Measurements from ENCODE around the gene ACTMAP. TPM values are rescaled to one million over a fixed set of nuclear protein-coding genes. Genes with fewer than 3 reads are reported as not detected.

Gene ACTMAP
- total and polyA plus RNA-seq, 4 donors: 5.3 to 27.7 (median 15.3) TPM

DNA sequence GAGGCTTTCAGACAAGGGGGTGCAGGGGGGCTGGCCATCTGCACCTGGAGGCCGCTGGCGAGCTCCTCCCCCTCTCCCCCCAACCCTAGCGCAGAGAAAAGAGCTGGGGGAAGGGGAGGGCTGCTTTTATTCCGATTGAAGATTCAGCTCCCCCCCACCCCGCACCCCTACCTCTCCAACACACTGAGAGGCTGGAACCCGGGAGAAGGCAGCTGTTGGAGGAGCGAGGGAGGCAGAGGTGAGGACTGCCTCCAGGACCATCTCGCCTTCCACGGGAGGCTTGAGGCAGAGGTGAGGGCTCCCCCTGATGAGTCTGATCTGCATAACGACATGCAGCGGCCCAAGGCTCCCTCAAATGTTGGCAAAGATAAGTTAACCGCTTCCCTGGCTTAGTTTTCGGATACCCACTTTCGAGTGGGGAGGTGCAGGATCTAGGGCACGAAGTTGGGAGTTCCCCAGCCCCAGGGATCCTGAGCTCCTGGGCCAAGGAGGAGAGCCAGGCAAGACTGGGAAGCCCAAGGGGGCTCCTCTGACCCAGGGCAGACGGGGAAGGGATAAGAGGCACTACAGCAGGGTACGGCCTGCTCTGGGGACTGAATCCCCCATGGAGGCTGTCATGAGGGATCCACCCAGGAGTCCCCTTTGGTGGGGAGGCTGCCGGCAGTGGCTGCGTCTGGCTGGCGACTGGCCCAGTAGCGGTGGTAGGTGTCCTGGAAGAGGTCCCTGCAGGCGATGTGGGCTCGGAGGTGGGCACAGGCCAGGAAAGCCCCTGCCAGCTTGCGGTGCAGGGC is 58.7 kb downstream of the ACTMAP start:
- Histone ChIP-seq H3K9me3 (ENCODE audit: control insufficient read depth in 4 of 4, insufficient read depth in 3 of 4, low read length in 3 of 4) (no peaks in the 10 kb centered on the region), H3K27ac (ENCODE audit: low read depth in 1 of 2, low read length in 1 of 2) (peak overlapping the region; percentile 65 to 82), H3K4me1 (ENCODE audit: control insufficient read depth in 5 of 5, insufficient read depth in 5 of 5, low read length in 5 of 5) (peaks cover 0 to 36% (median 14%) of the 10 kb centered on the region in 5 donors), H3K36me3 (ENCODE audit: control insufficient read depth in 4 of 4, insufficient read depth in 4 of 4, low read length in 4 of 4) (peaks cover 3 to 27% (median 6%) of the 10 kb centered on the region in 4 donors), H3K4me3 (no peak overlapping the region), H3K9ac (ENCODE audit: insufficient read depth in 1 of 2, low read length in 2 of 2) (no peak overlapping the region), H3K27me3 (ENCODE audit: control insufficient read depth in 3 of 3, insufficient read depth in 3 of 3, low read length in 2 of 3) (no peaks in the 10 kb centered on the region)
- TF ChIP-seq, protein P1, sequence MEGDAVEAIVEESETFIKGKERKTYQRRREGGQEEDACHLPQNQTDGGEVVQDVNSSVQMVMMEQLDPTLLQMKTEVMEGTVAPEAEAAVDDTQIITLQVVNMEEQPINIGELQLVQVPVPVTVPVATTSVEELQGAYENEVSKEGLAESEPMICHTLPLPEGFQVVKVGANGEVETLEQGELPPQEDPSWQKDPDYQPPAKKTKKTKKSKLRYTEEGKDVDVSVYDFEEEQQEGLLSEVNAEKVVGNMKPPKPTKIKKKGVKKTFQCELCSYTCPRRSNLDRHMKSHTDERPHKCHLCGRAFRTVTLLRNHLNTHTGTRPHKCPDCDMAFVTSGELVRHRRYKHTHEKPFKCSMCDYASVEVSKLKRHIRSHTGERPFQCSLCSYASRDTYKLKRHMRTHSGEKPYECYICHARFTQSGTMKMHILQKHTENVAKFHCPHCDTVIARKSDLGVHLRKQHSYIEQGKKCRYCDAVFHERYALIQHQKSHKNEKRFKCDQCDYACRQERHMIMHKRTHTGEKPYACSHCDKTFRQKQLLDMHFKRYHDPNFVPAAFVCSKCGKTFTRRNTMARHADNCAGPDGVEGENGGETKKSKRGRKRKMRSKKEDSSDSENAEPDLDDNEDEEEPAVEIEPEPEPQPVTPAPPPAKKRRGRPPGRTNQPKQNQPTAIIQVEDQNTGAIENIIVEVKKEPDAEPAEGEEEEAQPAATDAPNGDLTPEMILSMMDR (IDR thresholded peaks at IDR 0.05; ENCODE audit: control extremely low read depth, extremely low read depth): no peak
- 69 to 77% methylated on average over 23 to 24 of the region's 24 CpGs for WGBS, 2 donors
- ATAC-seq (ENCODE audit: insufficient read depth, low FRiP score) (no peak), DNase-seq (peak in 2 of 3 donors; percentile 9 to 15)

Small RNA genes lying within 50 kb of the gene (small RNA-seq; reads per million reads assigned to genes)
- not detected for gene RNU6-195P (ENCODE audit: low replicate concordance)

Other genes with a start within 250 kb of the ACTMAP start
- gene SHKBP1, start 173.6 kb downstream of the ACTMAP start, total RNA-seq: 100 to 1,000 TPM in 1 of 2 donors, 10 to 100 TPM in 1; 21.1 to 105 TPM
- 100 to 1,000 TPM in 1 of 2 donors, 10 to 100 TPM in 1; 89.0 to 191 TPM for gene SHKBP1, start 173.6 kb downstream of the ACTMAP start, polyA plus RNA-seq
- 100 to 1,000 TPM; 203 to 290 TPM for gene LTBP4, start 149.1 kb downstream of the ACTMAP start, total RNA-seq
- 10 to 100 TPM; 73.0 to 99.4 TPM for gene LTBP4, start 149.1 kb downstream of the ACTMAP start, polyA plus RNA-seq
- 10 to 100 TPM; 18.5 to 41.2 TPM for gene NUMBL, start 59.8 kb downstream of the ACTMAP start, total RNA-seq
- 10 to 100 TPM; 13.2 to 15.7 TPM for gene NUMBL, start 59.8 kb downstream of the ACTMAP start, polyA plus RNA-seq
- 10 to 100 TPM; 45.4 to 78.8 TPM for gene COQ8B, start 33.6 kb downstream of the ACTMAP start, total RNA-seq
- gene COQ8B, start 33.6 kb downstream of the ACTMAP start, polyA plus RNA-seq: 10 to 100 TPM; 34.7 to 59.1 TPM
- gene ITPKC, start 33.4 kb downstream of the ACTMAP start, total RNA-seq: 10 to 100 TPM; 28.0 to 38.5 TPM
- gene ITPKC, start 33.4 kb downstream of the ACTMAP start, polyA plus RNA-seq: 10 to 100 TPM; 47.6 to 97.2 TPM
- gene SNRPA, start 726 bp upstream of the ACTMAP start, total RNA-seq: 10 to 100 TPM; 47.4 to 77.4 TPM
- gene SNRPA, start 726 bp upstream of the ACTMAP start, polyA plus RNA-seq: 10 to 100 TPM; 44.5 to 69.9 TPM
- 1 to 10 TPM in 1 of 2 donors, not detected in 1; 3.2 TPM for gene MIA, start 25.0 kb upstream of the ACTMAP start, total RNA-seq
- 1 to 10 TPM in 1 of 2 donors, under 1 TPM in 1; 0.75 to 4.6 TPM for gene MIA, start 25.0 kb upstream of the ACTMAP start, polyA plus RNA-seq
- 10 to 100 TPM; 11.5 to 73.0 TPM for gene RAB4B, start 27.8 kb upstream of the ACTMAP start, total RNA-seq
- gene RAB4B, start 27.8 kb upstream of the ACTMAP start, polyA plus RNA-seq: 10 to 100 TPM; 78.6 to 90.9 TPM
- gene EGLN2, start 48.7 kb upstream of the ACTMAP start, total RNA-seq: 100 to 1,000 TPM; 130 to 157 TPM
- gene EGLN2, start 48.7 kb upstream of the ACTMAP start, polyA plus RNA-seq: 100 to 1,000 TPM; 132 to 133 TPM
- gene CYP2A6, start 100.0 kb upstream of the ACTMAP start, total RNA-seq: 1 to 10 TPM in 1 of 2 donors, under 1 TPM in 1; 0.97 to 1.7 TPM
- under 1 TPM; 0.45 to 0.57 TPM for gene CYP2A6, start 100.0 kb upstream of the ACTMAP start, polyA plus RNA-seq
- gene CYP2A7, start 131.8 kb upstream of the ACTMAP start, total RNA-seq: 1 to 10 TPM in 1 of 2 donors, not detected in 1; 1.6 TPM
- gene CYP2A7, start 131.8 kb upstream of the ACTMAP start, polyA plus RNA-seq: under 1 TPM; 0.11 to 0.14 TPM
- 1 to 10 TPM in 1 of 2 donors, not detected in 1; 1.2 TPM for gene CYP2B6, start 240.8 kb upstream of the ACTMAP start, total RNA-seq
- gene CYP2B6, start 240.8 kb upstream of the ACTMAP start, polyA plus RNA-seq: under 1 TPM in 1 of 2 donors, not detected in 1; 0.01 TPM